ENCODE measurements around the gene PIGM.
A peak's percentile ranks its signal among the peaks of the same experiment; 100 is the strongest.

GRCh38 chr1:160046494-160047110, 14.8 kb upstream of the PIGM start:
- TF ChIP-seq, protein P1, sequence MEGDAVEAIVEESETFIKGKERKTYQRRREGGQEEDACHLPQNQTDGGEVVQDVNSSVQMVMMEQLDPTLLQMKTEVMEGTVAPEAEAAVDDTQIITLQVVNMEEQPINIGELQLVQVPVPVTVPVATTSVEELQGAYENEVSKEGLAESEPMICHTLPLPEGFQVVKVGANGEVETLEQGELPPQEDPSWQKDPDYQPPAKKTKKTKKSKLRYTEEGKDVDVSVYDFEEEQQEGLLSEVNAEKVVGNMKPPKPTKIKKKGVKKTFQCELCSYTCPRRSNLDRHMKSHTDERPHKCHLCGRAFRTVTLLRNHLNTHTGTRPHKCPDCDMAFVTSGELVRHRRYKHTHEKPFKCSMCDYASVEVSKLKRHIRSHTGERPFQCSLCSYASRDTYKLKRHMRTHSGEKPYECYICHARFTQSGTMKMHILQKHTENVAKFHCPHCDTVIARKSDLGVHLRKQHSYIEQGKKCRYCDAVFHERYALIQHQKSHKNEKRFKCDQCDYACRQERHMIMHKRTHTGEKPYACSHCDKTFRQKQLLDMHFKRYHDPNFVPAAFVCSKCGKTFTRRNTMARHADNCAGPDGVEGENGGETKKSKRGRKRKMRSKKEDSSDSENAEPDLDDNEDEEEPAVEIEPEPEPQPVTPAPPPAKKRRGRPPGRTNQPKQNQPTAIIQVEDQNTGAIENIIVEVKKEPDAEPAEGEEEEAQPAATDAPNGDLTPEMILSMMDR (conservative IDR thresholded peaks at IDR 0.05; ENCODE audit: low read depth in 2 of 2), result peak; percentile 82 to 85
- no peak for TF ChIP-seq JUNB (IDR thresholded peaks at IDR 0.05; ENCODE audit: unreplicated experiment)
- TF ChIP-seq POLR2AphosphoS5 (IDR thresholded peaks at IDR 0.05; ENCODE audit: low read depth), result no peak

Measured in GM23338 (cell line).